Measurements from ENCODE around the gene DRAP1.

DNA sequence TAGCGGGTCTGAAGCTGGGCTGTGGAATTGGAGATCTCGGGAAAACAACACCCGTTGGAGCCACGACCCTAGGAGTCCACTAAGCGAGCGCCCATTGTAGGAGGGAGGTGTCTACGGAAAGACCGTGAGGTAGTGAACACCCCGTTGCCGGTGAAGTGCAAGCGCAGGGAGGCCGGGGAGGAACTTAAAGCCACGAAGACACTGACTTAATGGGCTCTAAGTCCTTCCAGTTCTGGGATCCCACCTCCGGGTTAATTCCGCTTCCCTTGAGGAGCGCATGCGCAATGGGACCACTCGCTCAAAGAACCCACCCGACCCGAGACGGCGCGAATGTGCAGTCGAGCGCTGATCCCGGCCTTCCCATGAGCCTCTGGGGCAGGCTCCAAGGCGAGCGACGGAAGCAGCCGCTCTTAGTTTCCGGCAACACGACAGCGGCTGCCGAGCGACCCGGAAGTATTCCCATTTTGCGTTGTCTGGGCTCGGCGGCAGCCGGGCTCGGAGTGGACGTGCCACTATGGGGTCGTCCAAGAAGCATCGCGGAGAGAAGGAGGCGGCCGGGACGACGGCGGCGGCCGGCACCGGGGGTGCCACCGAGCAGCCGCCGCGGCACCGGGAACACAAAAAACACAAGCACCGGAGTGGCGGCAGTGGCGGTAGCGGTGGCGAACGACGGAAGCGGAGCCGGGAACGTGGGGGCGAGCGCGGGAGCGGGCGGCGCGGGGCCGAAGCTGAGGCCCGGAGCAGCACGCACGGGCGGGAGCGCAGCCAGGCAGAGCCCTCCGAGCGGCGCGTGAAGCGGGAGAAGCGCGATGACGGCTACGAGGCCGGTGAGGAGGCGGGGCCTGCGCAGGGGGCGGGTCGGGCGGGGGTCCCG lies 42.3 kb downstream of the DRAP1 start, which contains the start of gene SART1:
- TF ChIP-seq, protein P1, sequence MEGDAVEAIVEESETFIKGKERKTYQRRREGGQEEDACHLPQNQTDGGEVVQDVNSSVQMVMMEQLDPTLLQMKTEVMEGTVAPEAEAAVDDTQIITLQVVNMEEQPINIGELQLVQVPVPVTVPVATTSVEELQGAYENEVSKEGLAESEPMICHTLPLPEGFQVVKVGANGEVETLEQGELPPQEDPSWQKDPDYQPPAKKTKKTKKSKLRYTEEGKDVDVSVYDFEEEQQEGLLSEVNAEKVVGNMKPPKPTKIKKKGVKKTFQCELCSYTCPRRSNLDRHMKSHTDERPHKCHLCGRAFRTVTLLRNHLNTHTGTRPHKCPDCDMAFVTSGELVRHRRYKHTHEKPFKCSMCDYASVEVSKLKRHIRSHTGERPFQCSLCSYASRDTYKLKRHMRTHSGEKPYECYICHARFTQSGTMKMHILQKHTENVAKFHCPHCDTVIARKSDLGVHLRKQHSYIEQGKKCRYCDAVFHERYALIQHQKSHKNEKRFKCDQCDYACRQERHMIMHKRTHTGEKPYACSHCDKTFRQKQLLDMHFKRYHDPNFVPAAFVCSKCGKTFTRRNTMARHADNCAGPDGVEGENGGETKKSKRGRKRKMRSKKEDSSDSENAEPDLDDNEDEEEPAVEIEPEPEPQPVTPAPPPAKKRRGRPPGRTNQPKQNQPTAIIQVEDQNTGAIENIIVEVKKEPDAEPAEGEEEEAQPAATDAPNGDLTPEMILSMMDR (IDR thresholded peaks at IDR 0.05), result no peak
- TF ChIP-seq POLR2AphosphoS5 (IDR thresholded peaks at IDR 0.05; ENCODE audit: low read depth, low read length), result peak; percentile 98

All from Panc1 (cell line).